NCI-H748 (cell line): Measurements from ENCODE around the gene ARHGEF37.
"Not testable (repeated sequence)": the region's sequence is repeated elsewhere in the genome, so short reads cannot be mapped to it uniquely, and the experiment has no call there.

Source experiments
- DNase-seq: peaks from one replicate; lab custom pipeline; 2025; ENCODE audit not compliant: unreplicated experiment; lab: John Stamatoyannopoulos, UW

The ARHGEF37 gene

DNA sequence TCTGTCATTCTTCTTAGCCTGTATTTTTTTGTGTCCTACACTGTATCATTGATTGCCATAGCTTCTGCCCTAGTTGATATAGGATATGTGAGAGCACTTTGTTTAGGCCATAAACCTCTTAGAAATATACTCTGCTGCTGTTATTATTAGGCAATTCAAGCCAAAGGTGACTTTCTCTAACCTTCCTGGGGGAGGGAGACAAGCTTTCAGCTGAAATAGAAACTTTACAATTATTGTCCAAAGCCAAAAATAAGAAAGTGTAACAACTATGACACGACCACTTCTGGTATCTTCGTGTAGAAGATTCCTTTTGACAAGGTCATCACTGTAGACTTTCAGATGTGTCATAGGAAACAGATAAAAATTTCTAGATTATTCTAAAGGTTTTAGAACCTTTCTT lies 17.8 kb upstream of the ARHGEF37 start:
- no peak for DNase-seq

DNA sequence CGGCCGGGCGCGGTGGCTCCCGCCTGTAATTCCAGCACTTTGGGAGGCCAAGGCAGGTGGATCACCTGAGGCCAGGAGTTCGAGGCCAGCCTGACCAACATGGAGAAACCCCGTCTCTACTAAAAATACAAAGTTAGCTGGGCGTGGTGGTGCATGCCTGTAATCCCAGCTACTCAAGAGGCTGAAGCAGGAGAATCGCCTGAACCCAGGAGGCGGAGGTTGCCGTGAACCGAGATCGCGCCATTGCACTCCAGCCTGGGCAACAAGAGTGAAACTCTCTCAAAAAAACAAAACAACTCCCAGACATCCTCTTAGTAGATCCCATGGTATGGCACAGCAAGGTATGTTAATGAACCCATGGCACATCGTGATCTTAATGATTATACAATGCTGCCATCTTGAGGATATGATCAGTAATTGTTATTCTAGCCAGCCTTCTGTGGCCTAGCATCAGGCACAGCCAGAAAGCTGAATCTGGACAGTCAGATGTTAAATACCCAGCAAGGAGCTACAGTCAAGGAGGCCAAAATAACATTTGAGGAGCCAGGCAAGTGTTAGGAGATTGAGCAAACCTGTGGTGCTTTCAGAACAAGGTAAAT lies 16.7 kb upstream of the ARHGEF37 start:
- DNase-seq: peak; percentile 72

DNA sequence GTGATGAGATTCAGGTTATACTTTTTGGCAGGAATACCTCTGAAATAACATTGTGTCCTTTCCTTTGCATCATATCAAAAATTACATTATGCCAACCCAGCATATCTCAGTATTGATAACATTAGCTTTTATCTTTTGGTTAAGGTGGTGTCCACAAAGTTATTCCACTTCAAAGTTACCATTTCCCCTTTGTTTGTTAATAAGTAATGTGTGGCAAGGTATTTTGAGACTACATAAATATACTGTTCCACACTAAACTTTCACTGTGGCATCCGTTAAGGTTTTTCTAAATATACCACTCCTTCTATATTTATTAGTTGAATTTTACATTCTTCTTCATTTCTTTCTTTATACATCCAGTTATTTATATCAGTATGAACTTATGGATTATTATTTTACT lies 14.1 kb upstream of the ARHGEF37 start:
- DNase-seq: no peak

DNA sequence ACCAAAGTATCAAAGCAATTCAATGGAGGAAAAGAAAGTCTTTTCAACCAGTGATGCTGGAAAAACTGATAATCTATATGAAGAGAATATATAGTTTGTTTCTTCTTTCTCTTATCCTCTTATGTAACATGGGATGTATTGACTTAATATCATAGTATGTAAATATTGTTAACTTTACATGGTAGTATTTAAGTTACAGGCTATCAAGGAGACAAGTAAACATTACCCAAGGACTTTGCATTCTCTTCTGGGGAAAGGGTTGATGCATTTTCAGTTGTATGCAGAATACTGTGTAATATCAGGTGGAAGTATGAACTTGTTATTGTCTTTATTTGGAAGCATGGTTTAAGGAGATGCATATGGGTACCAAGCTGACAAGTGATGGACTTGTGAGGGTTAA lies 9.1 kb upstream of the ARHGEF37 start:
- no peak for DNase-seq

DNA sequence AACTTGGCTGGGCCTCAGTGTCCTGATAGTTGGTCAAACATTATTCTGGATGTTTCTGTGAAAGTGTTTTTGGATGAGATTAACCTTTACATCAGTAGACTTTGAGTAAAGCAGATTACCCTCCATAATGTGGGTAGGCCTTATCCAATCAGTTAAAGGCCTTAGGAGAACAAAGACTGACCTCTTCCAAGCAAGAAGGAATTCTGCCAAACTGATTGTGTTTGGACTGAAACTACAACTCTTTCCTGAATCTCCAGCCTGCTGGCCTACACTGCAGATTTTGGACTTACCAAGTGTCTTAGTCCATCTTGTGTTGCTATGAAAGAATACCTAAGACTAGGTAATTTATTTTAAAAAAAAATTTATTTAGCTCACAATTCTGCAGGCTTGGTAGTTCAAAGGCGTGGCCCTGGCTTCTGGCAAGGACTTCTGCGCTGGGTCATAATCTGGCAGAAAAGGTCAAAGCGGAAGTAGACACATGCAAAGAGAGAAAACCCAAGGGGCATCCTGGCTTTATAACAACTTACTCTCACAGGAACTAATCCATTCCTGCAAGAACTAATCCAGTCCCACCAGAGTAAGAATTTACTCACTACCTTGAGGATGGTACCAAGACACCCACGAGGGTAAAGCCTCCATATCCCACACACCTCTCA lies 8.6 kb upstream of the ARHGEF37 start:
- DNase-seq: no peak

DNA sequence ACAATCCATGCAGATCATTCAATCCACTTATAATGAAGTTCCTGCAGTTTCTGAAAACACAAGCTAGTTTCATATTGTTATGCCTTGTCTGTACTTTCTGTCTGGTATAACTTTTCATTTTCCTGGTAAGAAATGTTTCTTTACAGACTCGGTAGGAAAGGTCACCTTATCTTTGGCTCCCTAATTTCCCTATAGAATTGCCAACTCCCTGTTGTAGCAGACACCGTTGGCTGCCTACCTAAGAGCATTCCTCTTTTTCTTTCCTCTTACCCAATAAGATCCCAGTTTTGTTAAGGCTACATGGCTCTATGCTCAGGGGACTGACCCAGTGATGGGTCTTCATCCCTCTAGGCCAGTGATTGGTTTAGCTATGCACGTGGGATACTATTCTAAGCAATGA lies 6.2 kb upstream of the ARHGEF37 start:
- DNase-seq: no peak

DNA sequence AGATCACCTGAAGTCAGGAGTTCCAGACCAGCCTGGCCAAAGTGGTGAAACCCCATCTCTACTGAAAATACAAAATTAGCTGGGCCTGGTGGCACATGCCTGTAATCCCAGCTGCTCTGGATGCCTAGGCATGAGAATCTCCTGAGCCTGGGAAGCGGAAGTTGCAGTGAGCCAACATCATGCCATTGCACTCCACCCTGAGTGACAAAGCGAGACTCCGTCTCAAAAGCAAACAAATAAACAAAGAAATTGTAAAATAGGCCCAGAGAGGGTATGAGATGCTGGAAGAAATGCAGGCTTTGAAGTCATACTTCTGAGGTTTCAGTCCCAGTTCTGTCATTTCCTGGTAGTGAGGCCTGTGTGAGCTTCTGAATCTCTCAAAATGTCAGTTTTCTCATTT lies 5.3 kb upstream of the ARHGEF37 start:
- DNase-seq: no peak

DNA sequence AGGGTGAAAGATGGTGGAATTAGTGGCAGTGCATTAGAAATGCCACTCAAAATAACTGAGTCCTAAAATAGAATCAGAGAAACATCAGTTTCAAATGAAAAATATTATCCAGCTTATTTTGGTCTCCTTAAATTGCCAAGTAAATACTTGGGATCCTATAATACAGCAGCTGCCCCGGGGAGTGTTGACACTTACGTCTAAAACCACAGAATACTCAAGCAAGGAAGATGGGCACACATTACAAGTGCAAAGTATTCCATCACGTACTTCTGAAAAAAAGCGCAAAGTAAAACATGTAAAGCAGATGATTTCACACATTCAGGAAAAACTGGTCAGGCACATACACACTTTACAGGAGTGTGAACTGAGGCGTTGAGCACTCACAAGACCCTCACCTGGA lies 2.4 kb upstream of the ARHGEF37 start:
- no peak for DNase-seq

DNA sequence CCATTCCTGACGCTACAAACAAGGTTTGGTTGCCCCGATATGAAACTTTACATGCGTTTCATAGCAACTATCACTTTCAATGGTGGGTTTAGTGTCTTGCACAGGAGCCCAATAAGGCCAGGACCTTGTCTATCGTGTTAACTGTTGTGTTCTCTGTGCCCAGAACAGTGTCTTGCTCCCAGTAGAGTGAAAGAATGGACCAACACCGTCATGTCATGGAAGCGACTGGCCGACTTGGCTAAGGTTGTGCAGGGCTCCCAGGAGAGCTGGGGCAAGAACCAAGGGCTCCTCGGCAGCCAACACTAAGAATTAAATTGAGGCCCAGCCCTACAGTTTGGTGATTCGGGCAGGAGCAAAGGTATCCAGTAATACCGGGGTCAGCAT lies 498 bp upstream of the ARHGEF37 start:
- no peak for DNase-seq

DNA sequence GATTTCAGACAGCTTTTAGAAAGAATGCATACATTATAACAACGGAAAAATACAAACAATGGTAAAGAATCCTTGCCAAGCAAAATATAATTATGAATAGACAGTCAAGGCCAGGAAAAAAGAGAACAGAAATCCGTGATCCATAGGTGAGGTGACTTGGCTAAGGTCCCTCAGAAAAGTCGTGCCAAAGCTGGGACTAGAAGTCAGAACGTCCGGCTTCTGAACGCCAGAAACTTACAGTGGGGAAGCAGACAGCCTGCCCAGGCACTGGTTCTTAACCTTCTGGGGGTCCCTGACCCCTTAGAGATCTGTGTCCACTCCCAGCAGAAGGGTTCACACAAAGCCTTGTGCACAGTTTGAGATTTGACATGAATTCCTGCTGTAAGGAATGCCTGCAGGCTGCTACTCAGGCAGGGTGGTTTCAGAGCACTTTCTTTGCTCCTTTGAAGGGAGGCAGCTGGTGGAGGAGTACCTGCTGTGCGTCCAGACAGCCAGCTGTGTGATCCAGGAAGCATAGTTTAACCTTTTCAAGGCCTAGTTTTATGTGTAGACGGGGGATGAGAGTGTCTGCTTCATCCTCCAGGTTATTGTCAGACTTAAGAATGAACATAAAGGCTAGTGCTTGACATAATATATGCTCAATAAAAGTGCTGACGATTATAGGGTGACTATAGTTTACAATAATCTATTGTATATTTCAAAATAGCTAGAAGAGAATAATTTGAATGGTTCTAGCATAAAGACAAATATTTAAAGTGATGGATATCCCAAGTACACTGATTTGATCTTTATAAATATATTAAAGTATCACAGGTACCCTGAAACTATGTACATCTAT lies 852 bp downstream of the ARHGEF37 start:
- DNase-seq: peak; percentile 37

DNA sequence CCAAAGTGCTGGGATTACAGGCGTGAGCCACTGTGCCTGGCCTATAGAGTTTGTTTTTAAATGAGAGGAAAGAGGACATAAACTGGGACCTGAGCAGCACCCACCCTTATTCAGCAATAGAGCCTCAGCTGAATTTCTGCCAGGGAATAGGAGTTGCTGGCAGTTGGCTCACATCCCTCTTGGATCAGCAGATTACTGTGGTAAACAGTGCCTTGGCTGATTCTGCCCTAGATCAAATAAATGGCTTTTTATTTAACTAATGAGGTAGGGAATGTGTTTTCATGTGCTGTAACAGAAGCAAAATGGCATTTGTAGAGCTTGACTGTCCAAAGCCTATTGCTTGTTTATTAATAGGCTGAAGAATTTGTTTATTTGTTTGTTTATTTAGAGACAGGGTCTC lies 2.1 kb downstream of the ARHGEF37 start:
- peak; percentile 11 for DNase-seq

DNA sequence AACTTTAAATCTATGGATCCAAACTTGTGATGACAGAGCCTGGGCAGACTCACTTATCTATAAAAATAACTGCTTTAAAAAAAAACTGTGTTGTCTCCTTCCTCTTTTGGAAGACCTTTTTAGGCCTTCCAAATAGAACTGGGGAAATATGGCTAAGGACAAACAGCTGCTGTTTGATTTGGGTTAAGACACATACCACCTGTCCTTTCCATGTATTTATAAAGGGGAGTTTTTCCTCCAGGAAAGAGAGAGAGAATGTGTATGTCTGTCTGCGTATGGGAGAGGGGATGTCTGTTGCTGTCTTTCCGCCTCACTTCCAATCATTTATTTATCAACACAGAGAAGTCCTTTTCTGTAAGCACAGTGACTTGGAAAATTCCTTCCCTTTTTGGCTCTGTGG lies 2.8 kb downstream of the ARHGEF37 start:
- no peak for DNase-seq

DNA sequence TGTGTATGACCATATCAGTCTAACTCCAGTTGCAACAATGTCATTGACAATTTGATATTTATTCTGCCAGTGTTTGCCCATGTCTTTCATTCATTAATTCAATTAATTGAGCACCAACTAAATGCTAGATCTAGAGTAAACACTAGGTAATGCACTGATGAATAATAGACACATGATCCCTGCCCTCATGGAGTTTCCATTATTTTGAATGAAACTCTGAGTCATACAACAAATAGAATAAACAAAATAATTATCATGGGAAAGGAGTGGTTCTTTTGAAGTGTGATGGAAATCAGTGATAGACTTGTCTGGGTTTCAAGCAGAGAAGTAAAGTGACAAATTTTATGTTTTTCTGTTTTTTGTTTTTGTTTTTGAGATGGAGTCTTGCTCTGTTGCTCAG lies 4.6 kb downstream of the ARHGEF37 start:
- no peak for DNase-seq

DNA sequence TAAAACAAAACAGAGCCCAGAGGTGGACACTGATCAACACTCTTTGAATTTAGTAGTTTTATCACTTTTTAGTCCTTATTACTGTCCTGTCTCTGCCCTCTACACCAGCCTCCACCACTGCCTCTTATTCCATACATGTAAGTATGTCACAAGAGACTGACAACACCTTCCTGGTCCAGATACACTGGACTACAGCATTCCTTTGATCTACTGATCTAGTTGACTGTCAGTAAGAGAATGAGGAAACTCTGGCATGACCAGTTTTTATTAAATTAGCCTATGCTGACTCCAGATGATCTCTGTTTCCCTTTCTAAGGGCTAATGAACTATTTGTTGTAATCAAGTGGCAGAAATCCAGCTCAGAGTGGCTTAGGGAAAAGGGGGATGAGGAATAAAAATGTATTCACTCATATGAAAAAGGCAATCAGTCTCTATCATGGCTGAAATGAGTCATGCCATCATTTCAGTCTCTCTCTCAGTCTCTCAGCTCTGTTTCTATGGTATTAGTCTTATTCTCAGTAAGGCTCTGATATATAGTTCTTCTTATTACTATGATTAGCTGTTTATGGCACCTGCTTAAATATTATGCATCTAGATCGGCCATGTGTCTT lies 5.5 kb downstream of the ARHGEF37 start:
- DNase-seq: no peak

DNA sequence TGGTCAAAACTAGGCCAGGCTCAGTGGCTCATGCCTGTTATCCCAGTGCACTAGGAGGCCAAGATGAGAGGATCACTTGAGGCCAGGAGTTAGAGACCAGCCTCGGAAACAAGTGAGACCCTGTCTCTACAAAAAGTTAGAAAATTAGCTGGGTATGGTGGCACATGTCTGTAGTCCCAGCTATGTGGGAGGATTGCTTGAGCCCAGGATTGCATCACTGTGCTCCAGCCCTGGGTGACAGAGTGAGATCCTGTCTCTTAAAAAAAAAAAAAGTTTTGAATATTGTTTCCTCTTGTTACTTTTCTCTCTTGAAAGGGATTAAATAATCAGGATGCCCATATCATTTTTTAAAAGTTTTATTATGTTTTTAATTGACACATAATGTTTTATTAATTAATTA lies 7.6 kb downstream of the ARHGEF37 start:
- DNase-seq: no peak

DNA sequence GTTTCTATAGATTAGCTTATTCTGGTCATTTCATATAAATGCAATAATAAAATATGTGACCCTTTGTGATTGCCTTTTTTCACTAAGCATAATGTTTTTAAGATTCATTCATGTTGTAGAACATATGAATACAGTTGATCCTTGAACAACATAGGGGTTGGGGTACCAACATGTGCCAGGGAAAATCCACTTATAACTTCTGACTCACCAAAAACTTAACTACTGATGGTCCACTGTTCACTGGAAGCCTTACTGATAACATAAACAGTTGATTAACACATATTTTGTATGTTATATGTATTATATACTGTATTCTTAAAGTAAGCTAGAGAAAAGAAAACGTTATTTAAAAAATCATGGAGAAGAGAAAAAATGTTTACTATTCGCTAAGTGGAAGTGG lies 12.1 kb downstream of the ARHGEF37 start:
- no peak for DNase-seq

DNA sequence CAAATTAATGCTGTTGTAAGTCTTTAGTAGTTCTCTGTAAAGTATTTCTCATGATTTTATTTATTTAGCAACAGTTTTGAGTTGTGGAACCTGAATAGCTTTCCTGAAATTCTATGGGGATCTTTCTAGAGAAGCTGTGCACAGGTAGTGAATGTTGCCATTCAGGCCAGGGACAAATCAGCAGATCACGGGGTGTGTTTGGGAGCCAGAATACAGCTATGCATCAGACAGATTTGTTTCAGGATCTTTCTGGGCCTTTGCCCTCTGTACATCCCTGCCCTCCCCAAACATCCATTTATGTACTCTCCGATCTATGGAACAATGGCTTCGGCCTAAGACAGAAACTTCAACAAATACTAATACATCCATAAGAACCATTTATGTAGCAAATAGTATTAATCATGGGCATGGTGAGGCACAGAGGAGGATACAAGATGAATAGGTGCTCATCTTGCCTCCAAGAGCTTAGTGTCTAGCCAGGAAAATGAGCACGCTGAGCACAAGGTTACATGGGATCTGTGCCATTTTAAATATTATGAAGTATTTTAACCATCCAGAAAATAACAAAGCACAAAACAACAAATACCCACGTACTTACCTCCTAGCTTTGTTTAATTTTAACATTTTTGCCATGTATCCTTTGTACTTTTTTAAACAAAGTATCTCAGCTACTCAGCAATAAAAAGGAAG lies 13.1 kb downstream of the ARHGEF37 start:
- no peak for DNase-seq

DNA sequence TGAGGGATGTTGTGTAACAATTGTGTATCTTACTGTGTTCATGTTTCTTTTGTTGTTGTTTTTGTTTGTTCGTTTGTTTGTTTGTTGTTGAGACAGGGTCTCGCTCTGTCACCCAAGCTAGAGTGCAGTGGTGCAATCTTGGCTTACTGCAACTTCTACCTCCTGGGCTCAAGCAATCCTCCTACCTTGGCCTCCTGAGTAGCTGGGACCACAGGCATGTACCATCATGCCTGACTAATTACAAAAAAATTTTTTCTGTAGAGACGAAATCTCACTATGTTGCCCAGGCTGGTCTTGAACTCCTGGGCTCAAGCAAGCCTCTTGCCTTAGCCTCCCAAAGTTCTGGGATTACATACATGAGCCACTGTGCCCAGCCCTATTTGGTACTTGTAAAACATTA lies 13.8 kb downstream of the ARHGEF37 start:
- not testable (repeated sequence) for DNase-seq

DNA sequence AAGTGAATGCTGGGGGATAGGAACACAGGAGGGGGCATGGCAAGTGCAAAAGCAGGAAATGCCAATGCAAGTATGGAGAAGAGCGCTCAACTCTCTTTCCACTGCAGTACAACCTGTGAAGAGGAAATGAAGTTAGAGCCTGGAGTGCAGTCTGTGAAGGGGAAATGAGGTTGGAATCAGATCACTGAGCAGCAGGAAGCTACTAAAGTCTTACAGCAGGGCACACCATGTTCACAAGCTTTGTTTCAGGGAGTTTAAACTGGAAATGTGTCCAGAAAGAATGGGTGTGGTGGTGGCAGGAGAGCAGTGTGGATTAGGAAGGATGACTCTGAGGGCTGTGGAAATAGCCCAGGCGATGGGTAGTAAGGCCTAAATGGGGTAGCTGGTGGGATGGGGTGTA lies 15.4 kb downstream of the ARHGEF37 start:
- no peak for DNase-seq

DNA sequence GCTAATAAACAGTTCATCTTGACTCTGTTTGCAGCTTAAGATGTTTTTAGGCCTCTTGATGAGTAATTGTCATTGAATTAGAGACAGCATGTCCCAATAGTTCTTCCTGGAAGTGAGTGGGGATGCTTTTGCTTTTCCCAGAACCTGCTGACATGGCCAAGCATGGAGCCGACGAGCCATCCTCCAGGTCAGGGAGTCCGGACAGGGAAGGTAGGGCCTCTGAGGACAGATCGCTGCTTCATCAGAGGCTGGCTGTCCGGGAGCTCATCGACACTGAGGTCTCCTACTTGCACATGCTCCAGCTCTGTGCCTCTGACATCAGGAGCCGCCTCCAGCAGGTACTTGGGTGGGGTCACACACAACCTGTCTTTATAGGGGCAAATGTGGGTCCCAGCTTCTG lies 16.3 kb downstream of the ARHGEF37 start:
- no peak for DNase-seq

DNA sequence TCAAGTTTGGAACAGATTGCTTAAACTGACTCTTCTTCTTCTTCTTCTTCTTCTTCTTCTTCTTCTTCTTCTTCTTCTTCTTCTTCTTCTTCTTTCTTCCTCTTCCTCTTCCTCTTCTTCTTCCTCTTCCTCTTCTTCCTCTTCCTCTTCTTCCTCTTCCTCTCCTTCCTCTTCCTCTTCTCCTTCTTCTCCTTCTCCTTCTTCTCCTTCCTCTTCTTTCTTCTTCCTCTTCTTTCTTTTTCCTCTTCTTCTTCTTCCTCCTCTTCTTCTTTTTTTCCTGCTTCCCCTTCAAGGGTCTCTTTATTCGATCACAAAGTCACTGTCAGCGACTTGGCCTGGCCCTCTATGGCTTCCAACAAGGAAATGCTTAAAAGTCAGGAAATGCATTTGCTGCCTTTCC lies 16.9 kb downstream of the ARHGEF37 start:
- DNase-seq: not testable (repeated sequence)
